Osteoblast (primary cell): Measurements from ENCODE around the gene PSME3. TPM values are rescaled to one million over a fixed set of nuclear protein-coding genes. Genes with fewer than 3 reads are reported as not detected.

Experiments
- DNase-seq: peaks from one replicate; pipeline ENCODE4 v3.0.0; 2011; ENCODE audit warnings: low spot score, mixed read lengths; ENCODE audit not compliant: insufficient read length; ENCODE audit errors: missing footprints
- H2AFZ ChIP-seq: 2 replicates; pipeline ENCODE4 v1.6.0; 2011; ENCODE audit warnings: mild to moderate bottlenecking, low read length
- H3K27ac ChIP-seq: 2 replicates; pipeline ENCODE4 v1.5.1; 2011; ENCODE audit warnings: mild to moderate bottlenecking, low read depth, low read length, moderate library complexity
- H3K27me3 ChIP-seq: 2 replicates; pipeline ENCODE4 v1.6.0; 2012; ENCODE audit warnings: mild to moderate bottlenecking, control low read depth, inconsistent platforms, low read length, moderate library complexity; ENCODE audit not compliant: insufficient read depth
- H3K36me3 ChIP-seq: 2 replicates; pipeline ENCODE4 v1.5.1; 2011; ENCODE audit warnings: mild to moderate bottlenecking, low read length, control low read depth, moderate library complexity; ENCODE audit not compliant: insufficient read depth
- H3K4me1 ChIP-seq: 2 replicates; pipeline ENCODE4 v1.5.1; 2011; ENCODE audit warnings: mild to moderate bottlenecking, low read length, control low read depth, moderate library complexity; ENCODE audit not compliant: insufficient read depth
- H3K4me2 ChIP-seq: 2 replicates; pipeline ENCODE4 v1.6.0; 2011; ENCODE audit warnings: mild to moderate bottlenecking, low read length; ENCODE audit not compliant: insufficient read depth
- H3K4me3 ChIP-seq: fragments of 200-600 bp; sonication (generic); 3 replicates; pipeline ENCODE4 v1.5.1; 2012; ENCODE audit warnings: mild to moderate bottlenecking, low read length, inconsistent platforms; ENCODE audit not compliant: insufficient read depth
- H3K79me2 ChIP-seq: 2 replicates; pipeline ENCODE4 v1.6.0; 2012; ENCODE audit warnings: mild to moderate bottlenecking, low read length, control low read depth, inconsistent platforms; ENCODE audit not compliant: insufficient read depth
- H3K9me3 ChIP-seq: 2 replicates; pipeline ENCODE4 v1.5.1; 2011; ENCODE audit warnings: low read depth, low read length, control low read depth
- H4K20me1 ChIP-seq: 2 replicates; pipeline ENCODE4 v1.6.0; 2012; ENCODE audit warnings: mild to moderate bottlenecking, low read length, control low read depth; ENCODE audit not compliant: insufficient read depth
- CTCF ChIP-seq: IDR thresholded peaks from 2 replicates; pipeline ENCODE4 v1.5.1; 2011; ENCODE audit warnings: mild to moderate bottlenecking, low read depth, low read length, moderate library complexity; ENCODE audit errors: extremely low read depth
- total RNA-seq: library from RNA; depleted of rRNA; stranded (reverse); fragments of >200 nt; gene quantifications from 2 replicates; pipeline ENCODE4 v1.2.3, GENCODE V29; 2012

PSME3 gene
- total RNA-seq, 1 donor: 81.1 TPM

DNA sequence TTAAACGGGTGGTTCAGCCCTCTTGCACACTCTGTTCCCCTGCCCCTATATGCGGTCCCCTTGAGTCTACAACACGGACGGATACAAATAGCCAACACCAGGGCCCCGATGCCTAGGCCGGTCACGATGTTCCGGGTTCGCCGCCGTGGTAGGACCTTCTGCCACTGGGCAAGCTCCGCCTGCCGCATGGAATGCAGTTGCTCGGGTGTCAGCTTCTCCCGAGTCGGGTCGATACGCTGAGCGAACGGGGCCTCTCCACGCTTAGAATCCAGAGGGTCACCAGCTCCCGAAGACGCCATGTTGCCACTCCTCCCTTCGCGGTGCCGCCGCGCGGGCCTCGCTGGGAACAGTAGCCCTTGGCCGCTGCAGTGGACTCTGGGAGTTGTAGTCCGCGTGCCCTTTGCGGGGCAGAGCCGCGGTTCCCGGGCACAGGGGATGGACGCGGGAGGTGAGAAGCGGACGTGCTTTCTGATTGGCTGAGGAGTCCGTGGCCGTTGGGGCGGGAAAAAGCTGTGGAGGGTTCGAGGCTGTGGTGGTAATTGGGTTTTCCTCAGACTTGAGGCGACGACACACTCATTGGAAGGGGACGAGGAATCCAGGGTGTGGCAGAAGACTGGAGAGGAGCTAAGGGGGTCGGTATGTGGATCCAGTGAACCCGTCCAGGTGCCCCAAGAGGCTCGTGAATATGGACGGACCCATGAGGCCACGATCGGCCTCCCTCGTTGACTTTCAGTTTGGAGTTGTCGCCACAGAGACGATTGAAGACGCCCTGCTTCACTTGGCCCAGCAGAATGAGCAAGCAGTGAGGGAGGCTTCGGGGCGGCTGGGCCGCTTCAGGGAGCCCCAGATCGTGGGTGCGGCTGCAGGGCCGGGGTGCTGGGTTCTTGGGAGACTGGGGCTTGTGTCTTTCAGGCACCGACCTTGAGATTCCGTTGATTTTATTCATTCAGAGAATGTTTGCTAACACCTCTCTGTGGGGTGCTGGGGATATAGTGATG lies 34.5 kb upstream of the PSME3 start, which contains the start of the genes CNTD1 and COA3:
Gene CNTD1 (plus strand): TSS at position 479 of the 998 bp plus-strand sequence. CDS start 207 bp downstream, at position 686.
Gene COA3 (minus strand): TSS at position 322 of the 998 bp plus-strand sequence. CDS start 23 bp downstream, at position 299.
- Histone ChIP-seq H3K36me3 (peaks cover 5% of the 10 kb centered on the region), H3K27me3 (no peaks in the 10 kb centered on the region), H4K20me1 (no peaks in the 10 kb centered on the region), H3K9me3 (no peaks in the 10 kb centered on the region), H2AFZ (peak within 1 kb of the TSS; percentile 97), H3K27ac (peak within 1 kb of the TSS; percentile 77), H3K4me2 (peak within 1 kb of the TSS; percentile 88), H3K79me2 (peaks cover 18% of the 10 kb centered on the region), H3K4me1 (peaks cover 16% of the 10 kb centered on the region), H3K4me3 (peak within 1 kb of the TSS; percentile 92)
- DNase-seq: peak; percentile 97
- no peak for TF ChIP-seq CTCF

- no peak for DNase-seq
- Histone ChIP-seq H3K4me1 (peaks cover 3% of the 10 kb centered on the region), H2AFZ (no peak overlapping the region), H3K27me3 (no peaks in the 10 kb centered on the region), H3K4me2 (no peak overlapping the region), H3K79me2 (peaks cover 2% of the 10 kb centered on the region), H3K36me3 (no peaks in the 10 kb centered on the region), H3K4me3 (no peak overlapping the region), H3K9me3 (no peaks in the 10 kb centered on the region), H3K27ac (no peak overlapping the region), H4K20me1 (peaks cover 2% of the 10 kb centered on the region)
- no peak for TF ChIP-seq CTCF
Observed at GRCh38 chr17:42803074-42803883, 29.9 kb upstream of the PSME3 start.

GRCh38 chr17:42804918-42805367 lies 28.3 kb upstream of the PSME3 start:
- H3K9me3 ChIP-seq: no peaks in the 10 kb centered on the region
- no peak overlapping the region for H2AFZ ChIP-seq
- no peak overlapping the region for H3K27ac ChIP-seq
- H4K20me1 ChIP-seq: peaks cover 2% of the 10 kb centered on the region
- no peaks in the 10 kb centered on the region for H3K79me2 ChIP-seq
- DNase-seq: no peak
- no peaks in the 10 kb centered on the region for H3K36me3 ChIP-seq
- H3K4me3 ChIP-seq: no peak overlapping the region
- no peak for TF ChIP-seq CTCF
- peaks cover 11% of the 10 kb centered on the region for H3K4me1 ChIP-seq
- H3K27me3 ChIP-seq: no peaks in the 10 kb centered on the region
- H3K4me2 ChIP-seq: no peak overlapping the region
